GM18507 (cell line): Measurements from ENCODE around the gene KCNK10.
A peak's percentile ranks its signal among the peaks of the same experiment; 100 is the strongest.

Experiments
- DNase-seq: peaks from one replicate; pipeline ENCODE4 v3.0.0; 2011; ENCODE audit warnings: low read depth; ENCODE audit not compliant: insufficient read length; ENCODE audit errors: extremely low spot score
- FAIRE-seq: peaks from 2 replicates; lab custom pipeline; 2011; peaks lifted over from hg19 to GRCh38; lab: Jason Lieb, UNC

The KCNK10 gene

DNA sequence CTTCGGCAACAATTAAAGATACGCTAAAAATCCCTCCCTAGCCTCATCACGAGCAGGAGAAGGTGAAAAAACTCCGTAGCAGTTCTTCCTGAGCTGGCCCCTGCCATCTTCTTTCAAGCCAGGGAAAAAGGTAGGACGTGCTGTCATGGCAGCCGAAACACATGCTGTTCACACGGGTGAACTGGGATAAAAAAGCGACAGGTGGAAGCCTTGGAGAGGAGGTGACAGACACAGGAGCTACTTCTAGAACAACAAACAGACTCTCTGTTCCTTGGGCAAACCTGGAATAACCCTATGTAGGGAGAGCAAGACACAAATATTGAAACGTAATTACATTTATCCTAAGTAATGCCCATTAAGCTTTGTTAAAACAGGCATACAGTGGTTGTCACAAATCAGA, 81.3 kb downstream of the KCNK10 start:
- FAIRE-seq, result no peak
- no peak for DNase-seq

DNA sequence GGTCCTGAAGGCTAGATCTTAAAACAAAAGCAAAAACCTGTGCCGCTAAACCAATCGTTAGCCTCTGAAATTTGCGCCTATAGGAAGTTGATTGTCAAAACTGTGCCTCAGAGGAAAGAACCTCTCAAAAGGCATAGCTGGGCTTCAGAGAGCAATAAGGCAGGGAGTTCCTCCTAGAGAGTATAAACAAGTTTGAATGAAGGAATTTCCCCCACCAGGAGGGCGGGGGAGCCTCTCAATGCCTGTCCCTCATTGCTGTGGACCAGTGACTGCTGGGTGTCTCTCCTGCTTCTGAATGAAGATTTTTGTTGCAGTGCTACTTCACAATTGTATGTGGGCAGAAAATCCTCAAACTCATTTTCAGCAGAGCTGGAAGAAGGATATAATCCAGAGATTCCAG, 88.6 kb downstream of the KCNK10 start:
- no peak for FAIRE-seq
- DNase-seq, result no peak

DNA sequence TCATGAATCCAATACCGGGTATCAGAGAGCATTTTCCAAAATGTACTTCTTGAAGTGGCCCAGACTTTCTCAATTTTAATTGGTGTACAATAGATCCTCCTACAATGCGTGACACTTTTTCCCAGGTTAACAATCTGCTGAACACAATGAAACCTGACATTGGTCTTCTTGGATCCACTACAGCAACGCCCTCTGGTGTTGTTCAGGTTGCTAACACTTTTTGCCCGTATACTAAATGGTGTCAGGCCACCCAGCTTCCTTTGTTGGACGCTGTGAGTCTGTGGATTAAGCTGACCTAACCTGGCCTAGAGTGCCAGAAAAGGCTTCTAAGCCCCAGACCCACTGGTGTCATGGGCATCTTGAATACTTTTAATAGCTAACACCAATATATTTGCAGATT, 89.2 kb downstream of the KCNK10 start:
- FAIRE-seq, result peak; percentile 62

DNA sequence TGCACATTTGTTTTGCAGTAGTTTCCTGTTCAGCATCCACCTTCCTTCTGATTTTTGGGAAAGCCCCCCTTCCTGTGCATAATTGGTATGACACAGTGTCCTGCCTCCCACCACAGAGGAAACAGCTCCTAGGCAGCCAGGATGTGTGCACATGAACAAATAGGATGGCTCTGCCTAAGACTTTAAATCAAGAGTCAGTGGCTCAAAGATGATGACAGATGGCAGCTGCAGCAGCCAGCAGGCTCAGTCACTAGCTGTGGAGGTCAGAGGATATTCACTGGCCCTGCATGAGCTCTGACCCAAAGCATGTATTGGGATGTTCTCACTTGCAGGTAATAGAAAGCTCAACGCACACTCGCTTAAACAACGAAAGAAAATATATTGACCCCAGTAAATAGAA, 90.3 kb downstream of the KCNK10 start:
- FAIRE-seq (no peak), DNase-seq (no peak)

More for the DNA sequence above, 89.2 kb downstream of the KCNK10 start:
- DNase-seq, result no peak

DNA sequence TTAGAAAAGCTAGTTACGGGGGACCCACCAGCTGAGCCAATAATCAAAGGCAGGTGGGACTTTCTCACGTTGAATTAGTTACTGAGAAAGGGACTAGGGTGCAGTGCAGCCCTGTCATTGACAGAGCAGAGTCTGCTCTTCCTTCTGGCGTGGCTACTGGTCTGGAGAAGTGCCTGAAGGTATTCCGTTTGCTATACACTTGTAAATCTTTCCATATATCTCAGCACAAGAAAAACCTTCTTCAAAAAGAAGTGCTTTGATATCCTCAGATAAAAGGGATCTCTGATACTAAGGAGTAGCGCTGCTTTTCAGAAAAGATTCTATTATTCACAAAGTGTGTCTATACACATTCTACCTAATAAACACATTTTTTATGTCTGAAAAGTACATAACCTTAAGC, 91.5 kb downstream of the KCNK10 start:
- FAIRE-seq (no peak), DNase-seq (no peak)

DNA sequence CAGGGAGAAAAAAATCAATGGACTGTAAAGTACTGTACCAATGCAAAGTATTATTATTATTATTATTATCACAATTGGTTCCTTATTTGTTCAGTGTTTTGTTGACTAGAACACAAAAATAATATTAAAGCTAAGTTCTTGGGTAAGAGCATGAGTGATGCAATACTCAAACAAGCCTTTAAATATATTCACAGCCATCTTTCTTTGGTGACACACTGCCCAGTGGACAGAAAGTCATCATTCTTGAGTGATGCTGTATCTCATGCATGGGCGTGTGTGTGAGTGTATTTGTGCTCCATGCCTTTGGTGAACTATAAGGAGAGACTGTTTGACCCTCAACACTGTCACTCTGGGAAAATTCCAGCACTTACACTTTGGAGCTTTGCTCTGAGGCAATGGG, 93.6 kb downstream of the KCNK10 start:
- DNase-seq (no peak), FAIRE-seq (no peak)

DNA sequence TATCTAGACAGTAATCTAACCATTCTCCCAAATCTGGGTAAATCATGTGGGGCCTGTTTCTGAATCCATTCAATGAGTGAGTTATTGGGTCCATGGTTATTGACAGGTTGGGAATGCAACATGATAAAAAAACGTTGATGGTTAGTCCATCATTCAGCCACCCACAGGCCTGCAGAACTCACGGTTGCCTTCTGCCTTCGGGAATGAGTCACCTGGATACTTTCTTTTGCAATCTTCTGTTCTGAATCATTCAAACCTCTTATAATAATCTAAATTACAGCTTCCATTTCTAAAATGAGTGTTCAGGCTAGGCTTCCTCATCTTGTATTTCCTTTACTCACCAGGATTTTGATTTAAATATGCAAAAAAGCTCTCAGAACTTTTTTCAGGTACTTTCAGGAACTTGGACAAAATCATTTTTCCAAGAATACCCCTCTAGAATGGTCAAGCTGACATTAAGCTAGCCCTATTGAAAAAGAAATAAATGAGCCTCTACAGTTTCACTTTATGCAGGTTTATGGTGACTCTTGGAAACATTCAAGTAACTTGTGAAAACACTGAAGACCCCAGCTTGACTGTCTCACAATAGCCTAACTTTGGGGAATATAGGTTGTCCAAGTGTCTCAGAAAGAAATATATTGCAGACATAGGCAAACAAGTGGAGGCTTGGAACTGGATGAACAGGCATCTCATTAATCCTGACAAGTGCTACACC, 94.4 kb downstream of the KCNK10 start:
- FAIRE-seq (no peak), DNase-seq (no peak)

DNA sequence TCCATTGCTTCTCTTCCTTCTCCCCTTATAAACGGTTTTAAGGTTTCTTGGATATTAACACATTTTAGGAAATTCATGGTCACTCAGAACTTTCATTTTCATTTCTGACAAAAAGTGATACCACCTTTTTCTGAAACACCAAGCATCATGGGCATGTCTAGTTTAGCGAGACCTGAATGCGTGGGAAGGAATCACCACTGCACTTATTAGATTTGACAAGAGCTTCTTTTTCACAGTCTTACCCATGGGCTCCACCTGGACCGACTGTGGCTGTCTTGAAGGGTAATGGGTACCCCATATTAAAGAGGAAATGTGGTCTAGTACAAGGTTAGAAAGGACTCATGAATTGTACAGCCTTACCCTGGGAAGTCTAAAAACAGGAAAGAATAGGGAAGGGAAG, 95.4 kb downstream of the KCNK10 start:
- DNase-seq (no peak), FAIRE-seq (no peak)

DNA sequence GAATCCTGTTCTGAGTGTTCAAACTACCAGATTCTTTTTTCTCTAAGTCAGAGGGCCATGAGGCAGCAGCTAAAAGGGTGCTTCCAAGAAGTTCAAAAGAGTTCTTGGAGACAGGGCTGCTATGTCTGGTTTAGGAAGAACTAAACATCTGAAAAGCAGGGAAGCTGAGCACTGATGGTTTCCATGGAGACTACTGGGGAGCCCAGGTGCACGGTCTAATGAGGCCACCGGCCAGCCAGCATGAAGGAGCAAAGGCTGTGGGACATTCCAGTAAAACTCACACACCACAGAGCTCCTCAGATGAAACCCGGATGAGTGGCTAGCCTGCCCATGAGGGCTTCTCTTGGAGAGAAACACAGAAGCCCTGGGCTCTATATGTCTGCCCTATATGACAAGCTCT, 97.3 kb downstream of the KCNK10 start:
- no peak for FAIRE-seq
- no peak for DNase-seq

DNA sequence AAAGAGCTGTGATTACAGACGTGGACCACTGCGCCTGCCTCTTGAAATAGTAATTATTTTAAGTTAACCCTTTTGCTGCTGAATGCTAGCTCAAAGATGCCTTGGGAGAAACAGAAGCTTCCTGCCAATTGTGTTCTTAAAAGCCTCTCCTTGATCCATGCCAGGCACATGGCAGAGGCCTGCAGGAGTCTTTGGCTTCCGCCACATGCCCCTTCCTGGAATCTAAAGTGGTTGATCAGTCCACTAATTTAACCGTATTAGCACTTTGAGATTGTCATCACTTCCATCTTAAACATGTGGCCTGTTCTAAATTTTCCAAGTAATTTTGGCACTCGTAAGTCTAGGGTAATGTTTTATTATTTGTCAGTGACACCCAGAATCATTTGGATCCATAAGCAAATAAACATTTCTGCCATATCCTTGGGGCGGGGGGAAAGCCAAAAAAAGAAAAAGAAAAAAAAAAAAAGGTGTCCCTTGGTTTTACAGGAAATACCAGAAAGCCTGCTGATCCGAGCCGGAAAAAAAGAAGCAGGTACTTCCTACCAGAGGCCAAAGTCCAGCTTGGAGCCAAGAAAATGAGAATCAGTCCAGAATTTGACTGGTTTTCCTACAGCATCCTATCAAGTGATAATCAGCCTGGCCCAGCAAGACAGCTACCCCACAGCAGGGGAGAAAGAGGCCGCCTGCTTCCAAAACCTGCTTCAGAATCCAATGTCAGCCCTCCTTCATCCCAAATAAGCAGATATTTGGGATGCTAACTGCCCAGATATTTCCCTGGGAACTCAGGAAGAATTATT, 104.8 kb downstream of the KCNK10 start:
- no peak for FAIRE-seq
- no peak for DNase-seq

DNA sequence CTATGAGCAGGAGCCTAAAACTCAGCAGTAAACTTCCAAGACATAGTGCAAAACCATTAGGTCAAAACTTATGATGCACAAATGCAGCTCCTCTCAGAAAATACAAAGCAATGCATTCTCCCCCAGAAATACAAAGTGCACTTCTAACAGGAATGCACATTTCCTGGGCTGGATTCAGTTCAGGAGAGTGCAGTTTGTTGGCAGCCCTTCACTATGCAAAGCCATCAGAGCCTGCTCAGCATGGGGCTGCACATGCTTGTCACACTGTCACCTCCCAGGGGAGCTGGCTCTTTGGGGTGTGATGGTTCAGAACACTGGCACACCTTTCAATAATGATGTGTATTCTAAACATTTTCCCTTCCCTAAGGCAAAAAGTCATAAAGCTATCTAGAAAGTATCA, 110.4 kb downstream of the KCNK10 start:
- FAIRE-seq, result no peak
- DNase-seq, result no peak

DNA sequence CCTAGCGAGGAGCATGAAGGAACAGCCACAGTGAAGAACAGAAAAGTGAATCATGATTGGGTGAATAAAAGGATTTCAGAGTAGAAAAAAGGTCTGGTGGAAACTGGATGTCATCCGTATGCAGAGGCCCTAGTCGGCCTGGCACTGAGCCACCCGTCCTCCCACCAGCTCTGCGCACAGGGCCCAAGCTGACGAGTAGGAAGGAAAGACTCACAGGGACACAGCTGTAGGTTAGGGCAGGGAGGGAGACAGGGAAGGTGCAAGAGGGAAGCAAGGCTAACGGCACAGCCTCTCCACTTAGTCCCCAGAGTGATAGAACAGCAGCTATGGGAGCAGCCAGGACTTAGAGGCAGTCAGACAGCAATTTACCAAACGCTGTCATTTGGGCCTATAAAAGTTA, 112.6 kb downstream of the KCNK10 start:
- no peak for FAIRE-seq
- no peak for DNase-seq

DNA sequence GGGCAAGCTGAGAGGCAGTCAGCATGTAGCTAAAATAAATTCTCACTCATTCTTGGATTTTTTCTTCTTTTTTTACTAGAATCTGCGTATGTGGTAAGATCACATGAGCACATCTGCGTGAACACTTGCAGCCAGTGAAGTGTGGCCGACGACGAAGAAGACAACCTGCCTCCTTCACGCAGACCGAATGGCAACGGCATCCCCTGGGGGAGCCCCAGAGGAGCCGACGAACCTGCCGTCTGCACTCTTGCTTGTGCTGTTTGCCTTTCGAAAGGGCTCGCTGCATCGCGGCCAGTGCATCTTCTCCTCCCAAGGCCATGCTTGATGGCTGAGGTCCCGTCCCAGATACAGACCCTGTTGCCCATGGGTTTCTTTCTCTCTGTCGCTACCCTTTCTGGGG, 113.8 kb downstream of the KCNK10 start:
- peak; percentile 21 for FAIRE-seq
- no peak for DNase-seq

DNA sequence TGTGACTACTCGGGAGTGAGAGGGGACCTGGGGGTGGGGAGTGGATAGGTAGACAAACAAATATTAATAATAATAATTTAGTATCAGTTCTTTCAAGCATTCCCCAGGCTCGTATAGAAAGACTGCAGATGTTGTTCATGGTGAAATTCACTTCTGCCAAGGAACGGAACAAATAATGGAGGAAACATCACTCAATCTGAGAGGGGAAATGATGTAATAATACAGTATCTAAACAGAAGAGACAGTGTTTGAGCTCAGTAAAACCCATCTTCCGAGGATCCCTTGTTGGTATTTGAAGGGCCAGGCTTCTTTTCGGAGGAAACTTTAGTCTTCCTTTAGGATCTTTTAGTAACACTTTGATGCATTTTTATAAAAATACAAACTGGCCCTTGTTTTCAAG, 114.2 kb downstream of the KCNK10 start:
- no peak for DNase-seq
- no peak for FAIRE-seq

DNA sequence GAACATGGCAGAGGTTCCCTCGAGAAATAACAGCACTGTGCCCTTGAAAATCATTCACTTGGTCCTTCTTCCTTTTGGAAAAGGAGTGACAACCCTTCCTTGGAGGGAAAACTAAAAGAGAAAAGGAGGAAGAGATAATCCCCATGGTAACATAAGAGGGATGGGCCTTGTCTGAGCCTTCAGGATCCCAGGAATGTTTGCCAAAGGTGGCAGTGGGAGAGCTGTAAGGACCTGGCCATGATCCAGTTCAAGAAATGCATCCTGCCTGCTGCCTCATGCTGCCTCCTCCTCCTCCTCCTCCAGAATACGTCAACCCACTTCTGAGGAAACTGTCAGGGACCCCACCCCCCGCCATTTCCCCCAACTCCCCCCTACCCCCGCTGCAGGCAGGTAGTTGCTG, 118.8 kb downstream of the KCNK10 start:
- DNase-seq (no peak), FAIRE-seq (no peak)

DNA sequence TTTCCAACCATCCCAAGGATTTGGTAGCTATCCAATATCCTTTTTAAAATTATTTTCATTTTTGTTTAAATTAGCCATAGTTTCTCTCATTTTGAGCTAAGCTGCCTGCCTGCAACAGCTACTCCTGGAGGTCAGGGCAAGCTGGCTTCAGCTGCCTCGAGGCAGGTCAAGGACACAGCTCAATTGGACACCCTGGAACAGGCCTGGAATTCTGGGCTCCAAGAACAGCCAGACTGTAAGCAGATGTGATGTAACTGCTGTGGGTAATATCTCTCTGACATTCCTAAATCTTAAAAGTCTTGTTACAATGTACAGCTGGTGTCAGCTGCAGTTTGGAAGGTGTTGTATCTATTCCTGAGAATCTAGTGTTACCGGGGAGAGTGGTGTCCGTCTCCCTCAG, 119.8 kb downstream of the KCNK10 start:
- no peak for DNase-seq
- no peak for FAIRE-seq

DNA sequence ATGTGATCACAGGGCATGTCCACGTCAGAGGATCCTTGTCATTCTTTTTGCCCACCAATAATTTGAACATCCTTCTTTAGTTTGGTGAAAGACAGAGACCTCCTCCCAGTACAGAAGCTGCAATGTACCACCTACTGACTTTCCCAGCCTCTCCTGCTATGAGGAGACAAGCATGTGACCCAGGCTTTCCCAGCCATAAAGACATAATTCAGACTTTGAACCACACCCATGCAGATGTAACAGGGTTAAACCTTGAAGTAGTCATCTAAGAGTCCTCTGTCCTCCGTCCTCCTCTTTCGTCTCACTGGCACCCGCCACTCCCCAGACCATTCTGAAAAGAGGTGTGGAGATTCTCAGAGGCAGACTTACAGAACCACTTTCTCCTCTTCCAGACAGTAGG, 120.8 kb downstream of the KCNK10 start:
- DNase-seq, result no peak
- no peak for FAIRE-seq

DNA sequence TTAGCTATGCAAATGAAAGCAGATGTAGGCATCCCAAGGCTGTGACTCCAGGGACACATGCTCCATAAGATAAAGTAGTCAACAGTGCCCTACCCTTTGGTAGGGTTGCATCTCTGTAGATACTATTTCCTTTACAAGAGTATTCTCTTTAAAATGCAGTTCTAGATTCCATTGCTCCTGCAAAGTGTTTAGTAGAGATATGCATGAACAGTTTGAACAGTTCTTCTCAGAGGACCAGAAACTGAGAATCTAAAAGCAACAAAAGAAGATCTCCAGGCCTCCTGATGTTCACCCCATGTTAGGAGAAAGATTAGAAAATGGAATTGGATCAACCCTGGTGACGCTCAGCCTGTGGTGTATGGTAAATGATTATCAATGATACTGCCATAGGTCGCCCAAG, 121.2 kb downstream of the KCNK10 start:
- FAIRE-seq (no peak), DNase-seq (no peak)

DNA sequence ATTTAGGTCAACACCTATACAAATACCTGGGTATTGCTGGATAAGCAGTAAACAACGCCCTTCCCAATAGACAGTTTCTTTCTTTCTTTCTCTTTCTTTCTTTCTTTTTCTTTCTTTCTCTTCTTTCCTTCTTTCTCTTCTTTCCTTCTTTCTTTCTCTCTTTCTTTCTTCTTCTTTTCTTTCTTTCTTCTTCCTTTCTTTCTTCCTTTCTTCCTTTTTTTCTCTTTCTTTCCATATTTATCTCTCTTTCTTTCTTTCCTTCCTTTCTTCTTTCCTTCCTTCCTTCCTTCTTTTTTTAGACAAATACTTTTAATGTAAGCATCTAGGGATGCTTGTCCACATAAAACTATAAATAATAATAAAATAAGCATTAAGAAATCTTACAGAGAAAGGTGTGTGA, 123.2 kb downstream of the KCNK10 start:
- no peak for DNase-seq

DNA sequence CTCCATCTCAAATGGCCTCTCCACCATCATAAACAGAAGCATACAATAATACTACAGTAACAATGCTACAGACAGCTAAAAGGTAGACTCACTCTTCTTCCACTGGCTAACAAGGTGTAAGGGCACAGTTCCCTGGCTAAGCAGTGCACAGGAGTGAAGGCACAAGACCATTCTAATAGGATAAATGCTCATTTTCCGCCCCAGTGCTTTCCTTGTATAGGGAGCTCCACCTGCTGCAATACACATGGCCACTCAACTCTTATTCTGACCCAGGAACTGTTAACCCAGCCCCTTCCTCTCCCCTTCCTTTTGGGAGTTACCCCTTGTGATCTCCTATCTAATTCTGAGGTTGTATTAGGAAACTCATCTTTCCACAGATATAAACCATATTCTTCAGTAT, 124.6 kb downstream of the KCNK10 start:
- no peak for DNase-seq
- FAIRE-seq, result no peak

More for the DNA sequence above, 123.2 kb downstream of the KCNK10 start:
- no peak for FAIRE-seq

DNA sequence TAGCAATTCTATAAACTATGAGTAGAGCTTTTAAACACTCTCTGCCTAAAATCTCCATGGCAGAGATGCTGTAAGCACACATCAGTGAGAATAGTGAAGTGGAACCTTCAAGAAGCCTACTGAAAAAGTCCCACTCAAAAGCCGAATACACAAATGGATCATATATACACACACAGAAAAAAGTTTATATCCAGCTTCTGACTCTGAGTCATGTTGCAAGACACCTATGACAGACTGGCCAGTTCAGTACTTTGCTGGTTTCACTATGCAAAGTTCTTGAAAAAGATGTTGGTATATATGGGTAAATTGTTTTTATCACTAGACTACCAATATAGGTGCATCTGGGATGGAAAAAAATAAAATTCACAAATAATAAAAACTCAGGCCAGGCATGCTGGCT, 126.1 kb downstream of the KCNK10 start:
- DNase-seq (no peak), FAIRE-seq (no peak)
